ENCODE measurements around the gene CHIC2.
"Not testable (repeated sequence)": the region's sequence is repeated elsewhere in the genome, so short reads cannot be mapped to it uniquely, and the experiment has no call there.

Gene CHIC2

GRCh38 chr4:54055494-54055893 is 8.9 kb downstream of the CHIC2 start:
- H4K91ac ChIP-seq (ENCODE audit: low read depth, low read length, poor library complexity): no peak overlapping the region
- H2AFZ ChIP-seq (ENCODE audit: low read length): no peak overlapping the region
- H2AK5ac ChIP-seq (ENCODE audit: low read depth, low read length): no peak overlapping the region
- no peaks in the 10 kb centered on the region for H3K79me1 ChIP-seq (ENCODE audit: low read depth, low read length)
- no peak overlapping the region for H3K4me3 ChIP-seq (ENCODE audit: low read length in 2 of 2)
- H3K18ac ChIP-seq (ENCODE audit: low read length): no peak overlapping the region
- H3K4me2 ChIP-seq (ENCODE audit: insufficient read depth, low read length, poor library complexity, severe bottlenecking): no peak overlapping the region
- no peaks in the 10 kb centered on the region for H3K27me3 ChIP-seq (ENCODE audit: control insufficient read depth in 3 of 3, insufficient read depth in 3 of 3, low read depth in 1 of 3, low read length in 3 of 3)
- no peak overlapping the region for H3K14ac ChIP-seq (ENCODE audit: low read length)
- no peak overlapping the region for H4K8ac ChIP-seq (ENCODE audit: low read depth, low read length)
- H3K36me3 ChIP-seq (replicated peaks in 1 of 2; ENCODE audit: control insufficient read depth in 2 of 2, insufficient read depth in 2 of 2, low read length in 2 of 2): no peaks in the 10 kb centered on the region
- no peaks in the 10 kb centered on the region for H3K9me3 ChIP-seq (replicated peaks in 1 of 2; ENCODE audit: control insufficient read depth in 2 of 2, insufficient read depth in 1 of 2, low read depth in 1 of 2, low read length in 2 of 2)
- DNase-seq (ENCODE audit: low spot score): no peak
- no peak overlapping the region for H2BK15ac ChIP-seq (ENCODE audit: low read length)
- no peak overlapping the region for H3K27ac ChIP-seq (replicated peaks; ENCODE audit: low read length)
- H3K4ac ChIP-seq (ENCODE audit: low read length): no peak overlapping the region
- no peaks in the 10 kb centered on the region for H3K4me1 ChIP-seq (ENCODE audit: control insufficient read depth in 2 of 2, insufficient read depth in 1 of 2, low read depth in 1 of 2, low read length in 2 of 2)
- no CpG with 5 or more reads among the region's 1 CpG for WGBS, 2 donors (ENCODE audit: extremely low coverage in 2 of 2, insufficient read length in 2 of 2, insufficient replicate concordance in 1 of 2)
- no peak overlapping the region for H3K9ac ChIP-seq (ENCODE audit: low read depth, low read length, poor library complexity)
- no peak overlapping the region for H2BK12ac ChIP-seq (ENCODE audit: low read length)
- H3K23ac ChIP-seq (ENCODE audit: low read depth, low read length, poor library complexity): no peak overlapping the region
- H2BK5ac ChIP-seq (ENCODE audit: low read length): no peak overlapping the region
- H2BK120ac ChIP-seq (ENCODE audit: low read depth, low read length): no peak overlapping the region

- Histone ChIP-seq H2AFZ (ENCODE audit: low read length) (no peak overlapping the region), H3K23ac (ENCODE audit: low read depth, low read length, poor library complexity) (no peak overlapping the region), H3K4ac (ENCODE audit: low read length) (no peak overlapping the region), H2BK15ac (ENCODE audit: low read length) (no peak overlapping the region), H2BK12ac (ENCODE audit: low read length) (no peak overlapping the region), H4K8ac (ENCODE audit: low read depth, low read length) (no peak overlapping the region), H3K36me3 (replicated peaks in 1 of 2; ENCODE audit: control insufficient read depth in 2 of 2, insufficient read depth in 2 of 2, low read length in 2 of 2) (no peaks in the 10 kb centered on the region), H3K27me3 (ENCODE audit: control insufficient read depth in 3 of 3, insufficient read depth in 3 of 3, low read depth in 1 of 3, low read length in 3 of 3) (no peaks in the 10 kb centered on the region), H3K4me2 (ENCODE audit: insufficient read depth, low read length, poor library complexity, severe bottlenecking) (no peak overlapping the region), H2BK5ac (ENCODE audit: low read length) (no peak overlapping the region), H3K14ac (ENCODE audit: low read length) (no peak overlapping the region), H3K4me3 (ENCODE audit: low read length in 2 of 2) (no peak overlapping the region), H3K9me3 (replicated peaks in 1 of 2; ENCODE audit: control insufficient read depth in 2 of 2, insufficient read depth in 1 of 2, low read depth in 1 of 2, low read length in 2 of 2) (no peaks in the 10 kb centered on the region), H3K4me1 (ENCODE audit: control insufficient read depth in 2 of 2, insufficient read depth in 1 of 2, low read depth in 1 of 2, low read length in 2 of 2) (no peaks in the 10 kb centered on the region), H2BK120ac (ENCODE audit: low read depth, low read length) (no peak overlapping the region), H3K18ac (ENCODE audit: low read length) (no peak overlapping the region), H2AK5ac (ENCODE audit: low read depth, low read length) (no peak overlapping the region), H3K9ac (ENCODE audit: low read depth, low read length, poor library complexity) (no peak overlapping the region), H3K79me1 (ENCODE audit: low read depth, low read length) (no peaks in the 10 kb centered on the region), H3K27ac (replicated peaks; ENCODE audit: low read length) (no peak overlapping the region), H4K91ac (ENCODE audit: low read depth, low read length, poor library complexity) (no peak overlapping the region)
- WGBS, 2 donors (ENCODE audit: extremely low coverage in 2 of 2, insufficient read length in 2 of 2, insufficient replicate concordance in 1 of 2): no CpG with 5 or more reads among the region's 2 CpGs
- DNase-seq (ENCODE audit: low spot score): no peak
These were observed 9.9 kb downstream of the CHIC2 start for GRCh38 chr4:54054501-54054900.

GRCh38 chr4:54053322-54053721 is 11.1 kb downstream of the CHIC2 start:
- not testable (repeated sequence) for H2BK120ac ChIP-seq (ENCODE audit: low read depth, low read length); H3K4me1 ChIP-seq (ENCODE audit: control insufficient read depth in 2 of 2, insufficient read depth in 1 of 2, low read depth in 1 of 2, low read length in 2 of 2); H3K18ac ChIP-seq (ENCODE audit: low read length); H2BK5ac ChIP-seq (ENCODE audit: low read length); DNase-seq (ENCODE audit: low spot score); H4K91ac ChIP-seq (ENCODE audit: low read depth, low read length, poor library complexity); H3K9me3 ChIP-seq (replicated peaks in 1 of 2; ENCODE audit: control insufficient read depth in 2 of 2, insufficient read depth in 1 of 2, low read depth in 1 of 2, low read length in 2 of 2); H3K27me3 ChIP-seq (ENCODE audit: control insufficient read depth in 3 of 3, insufficient read depth in 3 of 3, low read depth in 1 of 3, low read length in 3 of 3); H3K4me2 ChIP-seq (ENCODE audit: insufficient read depth, low read length, poor library complexity, severe bottlenecking); H3K14ac ChIP-seq (ENCODE audit: low read length); H3K36me3 ChIP-seq (replicated peaks in 1 of 2; ENCODE audit: control insufficient read depth in 2 of 2, insufficient read depth in 2 of 2, low read length in 2 of 2); H3K27ac ChIP-seq (replicated peaks; ENCODE audit: low read length); H3K4ac ChIP-seq (ENCODE audit: low read length); H2BK15ac ChIP-seq (ENCODE audit: low read length); H3K23ac ChIP-seq (ENCODE audit: low read depth, low read length, poor library complexity); H3K9ac ChIP-seq (ENCODE audit: low read depth, low read length, poor library complexity); H3K79me1 ChIP-seq (ENCODE audit: low read depth, low read length); H4K8ac ChIP-seq (ENCODE audit: low read depth, low read length); H2BK12ac ChIP-seq (ENCODE audit: low read length); H3K4me3 ChIP-seq (ENCODE audit: low read length in 2 of 2); H2AK5ac ChIP-seq (ENCODE audit: low read depth, low read length); H2AFZ ChIP-seq (ENCODE audit: low read length)
- no CpG with 5 or more reads among the region's 5 CpGs for WGBS, 2 donors (ENCODE audit: extremely low coverage in 2 of 2, insufficient read length in 2 of 2, insufficient replicate concordance in 1 of 2)

GRCh38 chr4:54050214-54050904 is 14.0 kb downstream of the CHIC2 start:
- H4K8ac ChIP-seq (ENCODE audit: low read depth, low read length): no peak overlapping the region
- H2BK5ac ChIP-seq (ENCODE audit: low read length): no peak overlapping the region
- H2BK120ac ChIP-seq (ENCODE audit: low read depth, low read length): no peak overlapping the region
- no peak overlapping the region for H3K4me2 ChIP-seq (ENCODE audit: insufficient read depth, low read length, poor library complexity, severe bottlenecking)
- no peak overlapping the region for H3K14ac ChIP-seq (ENCODE audit: low read length)
- no peak overlapping the region for H2AFZ ChIP-seq (ENCODE audit: low read length)
- no peak overlapping the region for H3K27ac ChIP-seq (replicated peaks; ENCODE audit: low read length)
- no peak overlapping the region for H3K9ac ChIP-seq (ENCODE audit: low read depth, low read length, poor library complexity)
- H3K23ac ChIP-seq (ENCODE audit: low read depth, low read length, poor library complexity): no peak overlapping the region
- no peaks in the 10 kb centered on the region for H3K79me1 ChIP-seq (ENCODE audit: low read depth, low read length)
- no peak overlapping the region for H2AK5ac ChIP-seq (ENCODE audit: low read depth, low read length)
- no peak for DNase-seq (ENCODE audit: low spot score)
- H3K4ac ChIP-seq (ENCODE audit: low read length): no peak overlapping the region
- H3K18ac ChIP-seq (ENCODE audit: low read length): no peak overlapping the region
- H3K4me3 ChIP-seq (ENCODE audit: low read length in 2 of 2): no peak overlapping the region
- no peak overlapping the region for H2BK15ac ChIP-seq (ENCODE audit: low read length)
- H4K91ac ChIP-seq (ENCODE audit: low read depth, low read length, poor library complexity): no peak overlapping the region
- no peaks in the 10 kb centered on the region for H3K27me3 ChIP-seq (ENCODE audit: control insufficient read depth in 3 of 3, insufficient read depth in 3 of 3, low read depth in 1 of 3, low read length in 3 of 3)
- no peak overlapping the region for H2BK12ac ChIP-seq (ENCODE audit: low read length)
- WGBS, 2 donors (ENCODE audit: extremely low coverage in 2 of 2, insufficient read length in 2 of 2, insufficient replicate concordance in 1 of 2): no CpG with 5 or more reads among the region's 1 CpG
- H3K4me1 ChIP-seq (ENCODE audit: control insufficient read depth in 2 of 2, insufficient read depth in 1 of 2, low read depth in 1 of 2, low read length in 2 of 2): no peaks in the 10 kb centered on the region
- peaks cover 0 to 9% of the 10 kb centered on the region in 2 donors for H3K36me3 ChIP-seq (replicated peaks in 1 of 2; ENCODE audit: control insufficient read depth in 2 of 2, insufficient read depth in 2 of 2, low read length in 2 of 2)
- peaks cover 0 to 3% of the 10 kb centered on the region in 2 donors for H3K9me3 ChIP-seq (replicated peaks in 1 of 2; ENCODE audit: control insufficient read depth in 2 of 2, insufficient read depth in 1 of 2, low read depth in 1 of 2, low read length in 2 of 2)

Measured in neuronal stem cell (in vitro differentiated cells).